PFSK-1 (cell line): Measurements from ENCODE around the gene PRLR.

Experiments used
- FOXP2 ChIP-seq: optimal IDR thresholded peaks from 2 replicates; pipeline ENCODE3; 2011; ENCODE audit warnings: borderline replicate concordance, control low read depth, inconsistent platforms; ENCODE audit not compliant: insufficient read depth; ENCODE audit errors: extremely low read length, extremely low read depth
- POLR2AphosphoS5 ChIP-seq: IDR thresholded peaks from 2 replicates; pipeline ENCODE4 v1.6.1; 2012; ENCODE audit warnings: low read depth, mild to moderate bottlenecking, control low read depth, low read length, moderate library complexity
- REST ChIP-seq, 2 experiments: IDR thresholded peaks; 2 replicates each; pipeline versions ENCODE4 v1.6.1 to v1.8.0; 2011 to 2012; ENCODE audit warnings: low read depth in 2 of 2, low read length in 2 of 2, control low read depth in 1 of 2, inconsistent platforms in 1 of 2, mild to moderate bottlenecking in 1 of 2, moderate library complexity in 1 of 2; ENCODE audit not compliant: insufficient read depth in 1 of 2
- SIN3A ChIP-seq: IDR thresholded peaks from 2 replicates; pipeline ENCODE4 v1.6.1; 2012; ENCODE audit warnings: mild to moderate bottlenecking, low read length, moderate library complexity, borderline replicate concordance; ENCODE audit not compliant: insufficient read depth
- TAF1 ChIP-seq: IDR thresholded peaks from 2 replicates; pipeline ENCODE4 v1.6.1; 2012; ENCODE audit warnings: low read length, control low read depth, borderline replicate concordance; ENCODE audit not compliant: insufficient read depth

Gene PRLR

GRCh38 chr5:35195472-35195852, 34.8 kb downstream of the PRLR start:
- TF ChIP-seq REST (IDR thresholded peaks at IDR 0.05; ENCODE audit: insufficient read depth in 1 of 2, low read depth in 2 of 2, low read length in 2 of 2) (no peak), TAF1 (no peak), POLR2AphosphoS5 (no peak), FOXP2 (no peak), SIN3A (no peak)

- TF ChIP-seq POLR2AphosphoS5, result no peak
- no peak for TF ChIP-seq REST (IDR thresholded peaks at IDR 0.05; ENCODE audit: insufficient read depth in 1 of 2, low read depth in 2 of 2, low read length in 2 of 2)
- TF ChIP-seq TAF1, result no peak
- no peak for TF ChIP-seq SIN3A
- no peak for TF ChIP-seq FOXP2
Observed at GRCh38 chr5:35194635-35195471, 35.4 kb downstream of the PRLR start.

GRCh38 chr5:35192506-35192905, 37.8 kb downstream of the PRLR start:
- TF ChIP-seq FOXP2 (no peak), SIN3A (no peak), POLR2AphosphoS5 (no peak), REST (IDR thresholded peaks at IDR 0.05; ENCODE audit: insufficient read depth in 1 of 2, low read depth in 2 of 2, low read length in 2 of 2) (no peak), TAF1 (no peak)

GRCh38 chr5:35188031-35188457, 42.2 kb downstream of the PRLR start:
- TF ChIP-seq SIN3A (no peak), REST (IDR thresholded peaks at IDR 0.05; ENCODE audit: insufficient read depth in 1 of 2, low read depth in 2 of 2, low read length in 2 of 2) (no peak), POLR2AphosphoS5 (no peak), FOXP2 (no peak), TAF1 (no peak)
